IMR-90 (cell line): Measurements from ENCODE around the gene C21orf91. TPM values are rescaled to one million over a fixed set of nuclear protein-coding genes. Genes with fewer than 3 reads are reported as not detected.

Experiments used
- ATAC-seq: fragments of 200-7000 bp; cut with Tn5 transposase; 2 replicates; pipeline ENCODE4 v1.9.1; 2020; ENCODE audit warnings: low read depth, mild to moderate bottlenecking, moderate library complexity
- BruUV-seq: library from RNA; stranded (reverse); fragments of 400-500 nt; replicated peaks from 2 replicates; lab custom pipeline; 2021; lab: Mats Ljungman, UMichigan
- CTCF ChIA-PET: fragments of 300-600 bp; formaldehyde crosslinking; extraction: SDS; loops from one replicate; lab custom pipeline; 2021; ENCODE audit warnings: antibody characterized with exemption; lab: Yijun Ruan, JAX
- POLR2A ChIA-PET: fragments of 300-600 bp; sonication (Branson Sonifier 250); formaldehyde crosslinking; loops from one replicate; lab custom pipeline; 2022; ENCODE audit warnings: antibody characterized with exemption; ENCODE audit not compliant: unreplicated experiment; lab: Charles Lee
- DNase-seq: peaks from one replicate; pipeline ENCODE4 v3.0.0; 2013
- H2AFZ ChIP-seq: replicated peaks from 2 replicates; pipeline ENCODE3; 2013; ENCODE audit warnings: low read length, mild to moderate bottlenecking; ENCODE audit not compliant: poor library complexity
- H2AK5ac ChIP-seq: 2 replicates; pipeline ENCODE4 v1.6.1; 2013; ENCODE audit warnings: low read depth, low read length, inconsistent platforms
- H2AK9ac ChIP-seq: replicated peaks from 2 replicates; pipeline ENCODE3; 2013; ENCODE audit warnings: mild to moderate bottlenecking, low read depth, low read length, moderate library complexity; ENCODE audit not compliant: poor library complexity
- H2BK120ac ChIP-seq: 2 replicates; pipeline ENCODE4 v1.6.1; 2013; ENCODE audit warnings: low read depth, low read length, inconsistent platforms
- H2BK15ac ChIP-seq: 3 replicates; pipeline ENCODE4 v1.6.1; 2013; ENCODE audit warnings: low read depth, low read length, inconsistent platforms
- H2BK20ac ChIP-seq: 2 replicates; pipeline ENCODE4 v1.6.1; 2013; ENCODE audit warnings: low read depth, mild to moderate bottlenecking, inconsistent platforms, low read length, moderate library complexity
- H2BK5ac ChIP-seq: 2 replicates; pipeline ENCODE4 v1.6.1; 2013; ENCODE audit warnings: mild to moderate bottlenecking, low read depth, low read length, inconsistent platforms; ENCODE audit not compliant: poor library complexity, severe bottlenecking
- H3K14ac ChIP-seq: replicated peaks from 2 replicates; pipeline ENCODE4 v1.6.1; 2013; ENCODE audit warnings: low read depth, low read length, inconsistent platforms
- H3K18ac ChIP-seq: 2 replicates; pipeline ENCODE4 v1.6.1; 2013; ENCODE audit warnings: low read depth, low read length, control low read depth
- H3K23ac ChIP-seq: 2 replicates; pipeline ENCODE4 v1.6.1; 2013; ENCODE audit warnings: low read depth, low read length, inconsistent platforms
- H3K27ac ChIP-seq: 2 replicates; pipeline ENCODE4 v1.5.1; 2013; ENCODE audit warnings: mild to moderate bottlenecking, control low read depth, low read length; ENCODE audit not compliant: insufficient read depth
- H3K27me3 ChIP-seq: 2 replicates; pipeline ENCODE4 v1.6.1; 2013; ENCODE audit warnings: low read length; ENCODE audit not compliant: control insufficient read depth, insufficient read depth
- H3K36me3 ChIP-seq: 2 replicates; pipeline ENCODE4 v1.6.1; 2013; ENCODE audit warnings: low read length, mixed read lengths; ENCODE audit not compliant: control insufficient read depth, insufficient read depth
- H3K4ac ChIP-seq: 2 replicates; pipeline ENCODE4 v1.6.1; 2013; ENCODE audit warnings: low read depth, low read length, inconsistent platforms
- H3K4me1 ChIP-seq: 2 replicates; pipeline ENCODE4 v1.6.1; 2013; ENCODE audit warnings: low read length, mixed read lengths; ENCODE audit not compliant: control insufficient read depth, insufficient read depth
- H3K4me2 ChIP-seq: 2 replicates; pipeline ENCODE4 v1.6.1; 2013; ENCODE audit warnings: low read depth, mild to moderate bottlenecking, control low read depth, low read length, moderate library complexity
- H3K4me3 ChIP-seq: 2 replicates; pipeline ENCODE4 v1.5.1; 2013; ENCODE audit warnings: low read depth, mild to moderate bottlenecking, control low read depth, low read length, moderate library complexity; ENCODE audit not compliant: insufficient read depth
- H3K56ac ChIP-seq: 2 replicates; pipeline ENCODE4 v1.6.1; 2013; ENCODE audit warnings: low read length, inconsistent platforms; ENCODE audit not compliant: insufficient read depth; ENCODE audit errors: extremely low read depth
- H3K79me1 ChIP-seq, 2 experiments: 2 replicates each; pipeline ENCODE4 v1.6.1; 2013; ENCODE audit warnings: low read length in 2 of 2, inconsistent platforms in 1 of 2, low read depth in 1 of 2
- H3K9ac ChIP-seq: 2 replicates; pipeline ENCODE4 v1.6.1; 2013; ENCODE audit warnings: low read depth, low read length, control low read depth
- H3K9me1 ChIP-seq: 2 replicates; pipeline ENCODE4 v1.6.1; 2013; ENCODE audit warnings: low read length, inconsistent platforms; ENCODE audit not compliant: insufficient read depth
- H3K9me3 ChIP-seq: 2 replicates; pipeline ENCODE4 v1.6.1; 2013; ENCODE audit warnings: low read length; ENCODE audit not compliant: control insufficient read depth, insufficient read depth
- H4K20me1 ChIP-seq: 2 replicates; pipeline ENCODE4 v1.6.1; 2013; ENCODE audit warnings: low read length, inconsistent platforms; ENCODE audit not compliant: insufficient read depth
- H4K5ac ChIP-seq: 2 replicates; pipeline ENCODE4 v1.6.1; 2013; ENCODE audit warnings: mild to moderate bottlenecking, low read depth, low read length, control low read depth
- H4K8ac ChIP-seq, 2 experiments: 2 replicates each; pipeline ENCODE4 v1.6.1; 2013; ENCODE audit warnings: low read depth in 2 of 2, low read length in 2 of 2, control low read depth in 1 of 2, inconsistent platforms in 1 of 2
- H4K91ac ChIP-seq: 2 replicates; pipeline ENCODE4 v1.6.1; 2013; ENCODE audit warnings: low read depth, low read length, inconsistent platforms; ENCODE audit not compliant: insufficient read depth
- CEBPB ChIP-seq: IDR thresholded peaks from 2 replicates; pipeline ENCODE4 v1.6.1; 2012; ENCODE audit warnings: low read depth, low read length, improper control_type of control experiment
- MAFK ChIP-seq: IDR thresholded peaks from 2 replicates; pipeline ENCODE4 v1.6.1; 2012; ENCODE audit warnings: low read depth, low read length, improper control_type of control experiment
- MAZ ChIP-seq: IDR thresholded peaks from 2 replicates; pipeline ENCODE4 v1.6.1; 2012; ENCODE audit warnings: low read depth, mild to moderate bottlenecking, low read length, improper control_type of control experiment, moderate library complexity, borderline replicate concordance
- MXI1 ChIP-seq: IDR thresholded peaks from 2 replicates; pipeline ENCODE4 v1.6.1; 2012; ENCODE audit warnings: low read depth, mild to moderate bottlenecking, low read length, moderate library complexity, borderline replicate concordance
- RAD21 ChIP-seq: IDR thresholded peaks from 2 replicates; pipeline ENCODE4 v1.6.1; 2012; ENCODE audit warnings: low read length, improper control_type of control experiment
- SMC3 ChIP-seq: fragments of 150-350 bp; IDR thresholded peaks from 2 replicates; pipeline ENCODE4 v1.6.1; 2016; ENCODE audit warnings: low read depth, mild to moderate bottlenecking, antibody characterized with exemption, low read length, moderate library complexity
- USF2 ChIP-seq: fragments of 150-350 bp; IDR thresholded peaks from 2 replicates; pipeline ENCODE4 v1.6.1; 2017; ENCODE audit warnings: mild to moderate bottlenecking, antibody characterized with exemption, low read length, low read depth
- WGBS, 2 experiments: methylation state at CpG; one replicate each; pipeline versions ENCODE4 v1.1.5 to v1.1.7; 2013; ENCODE audit warnings: missing lambda C conversion rate in 2 of 2; ENCODE audit not compliant: insufficient read length in 1 of 2; ENCODE audit errors: extremely low coverage in 2 of 2; 5-methylcytosine and 5-hydroxymethylcytosine counted together
- dilution Hi-C: fragments of 300-500 bp; cut with HindIII; formaldehyde crosslinking; loops from one replicate; pipeline ENCODE4 v1.14.3; 2018; ENCODE audit warnings: low sequenced_read_pairs; ENCODE audit not compliant: unreplicated experiment
- in situ Hi-C: fragments of 300-500 bp; cut with MboI; formaldehyde crosslinking; loops from 3 replicates; pipeline ENCODE4 v1.14.3; 2019; ENCODE audit warnings: low sequenced_read_pairs, inconsistent platforms, mixed read lengths
- intact Hi-C: fragments of 100-400 bp; cut with micrococcal nuclease; formaldehyde crosslinking; loops from 2 replicates; pipeline ENCODE4 v1.10.0; 2022
- polyA plus RNA-seq, 3 experiments: library from polyadenylated mRNA; depleted of rRNA; stranded (reverse); fragments of >200 nt; gene quantifications; 2 replicates each; pipeline ENCODE4 v1.2.3, GENCODE V29; 2012; ENCODE audit warnings: low replicate concordance in 1 of 3
- total RNA-seq: library from RNA; depleted of rRNA; stranded (reverse); fragments of >200 nt; gene quantifications from 2 replicates; pipeline ENCODE4 v1.2.3, GENCODE V29; 2012

C21orf91 gene
- total and polyA plus RNA-seq, 2 of the 4 experiments (the other 2 are of a cell fraction) = 3.7 to 9.3 TPM

- WGBS, 2 experiments = 0% methylated on average over 3 of the region's 56 CpGs; no CpG with 5 or more reads in 1 of the 2 experiments
- no peak overlapping the region for H3K18ac ChIP-seq
- peaks cover 6 to 18% of the 10 kb centered on the region in 2 experiments; a peak in 3 of 4 replicates for H3K79me1 ChIP-seq
- no peaks in the 10 kb centered on the region for H3K9me1 ChIP-seq
- BruUV-seq = TSS peak; percentile 46
- DNase-seq (peak; percentile 23), ATAC-seq (peak; percentile 33)
- POLR2A ChIA-PET = interaction anchor here (1.1 kb wide), 1 partner anchor 35 kb away, joined by 3 read pairs; no protein-coding TSS in a partner anchor
- H3K27me3 ChIP-seq = no peaks in the 10 kb centered on the region
- H3K4me3 ChIP-seq = peak overlapping the region; percentile 79
- H4K8ac ChIP-seq = no peak overlapping the region; a peak in 2 of 4 replicates
- H2BK15ac ChIP-seq = no peak overlapping the region; the same call in 1 of the 3 replicates
- in situ Hi-C loops (no loop called here), dilution Hi-C loops (no loop called here), intact Hi-C loops (loop anchor here (1.0 to 2.0 kb wide), 2 partner anchors 30 to 85 kb away; no protein-coding TSS in a partner anchor)
- H3K36me3 ChIP-seq = peaks cover 5% of the 10 kb centered on the region
- H2AFZ ChIP-seq = peak overlapping the region; percentile 99
- H2AK5ac ChIP-seq = peak overlapping the region; percentile 58
- H3K9me3 ChIP-seq = no peaks in the 10 kb centered on the region
- peak overlapping the region; percentile 43 for H3K14ac ChIP-seq
- H3K23ac ChIP-seq = peak overlapping the region; percentile 95
- peak overlapping the region; percentile 84 for H2AK9ac ChIP-seq
- H2BK20ac ChIP-seq = no peak overlapping the region
- CTCF ChIA-PET = interaction anchor here (0.6 to 0.7 kb wide), 2 partner anchors 9 to 86 kb away, joined by 3 read pairs; no protein-coding TSS in a partner anchor
- peak overlapping the region; percentile 37 for H3K4ac ChIP-seq
- no peak overlapping the region for H2BK120ac ChIP-seq
- H4K20me1 ChIP-seq = peaks cover 8% of the 10 kb centered on the region
- no peak overlapping the region for H4K5ac ChIP-seq
- peak overlapping the region; percentile 74 for H3K27ac ChIP-seq
- H4K91ac ChIP-seq = peak overlapping the region; percentile 63
- H3K4me2 ChIP-seq = peak overlapping the region; percentile 81
- peak overlapping the region; percentile 70 for H2BK5ac ChIP-seq
- peak overlapping the region; percentile 68 for H3K9ac ChIP-seq
- peak overlapping the region; percentile 61; the same call in 1 of the 2 replicates for H3K56ac ChIP-seq
- TF ChIP-seq CEBPB (peak; percentile 70), SMC3 (no peak), MXI1 (peak; percentile 80; the same call in 1 of the 2 replicates), MAZ (0 out of 2 replicates have a peak, but pooled peaks have one; percentile 7), RAD21 (0 out of 2 replicates have a peak, but pooled peaks have one; percentile 2), MAFK (no peak), USF2 (peak; percentile 4; the same call in 1 of the 2 replicates)
- H3K4me1 ChIP-seq = peaks cover 4% of the 10 kb centered on the region
Observed at GRCh38 chr21:17818186-17819113, 706 bp downstream of the C21orf91 start.
